GM18499 (cell line): Measurements from ENCODE around the gene GRM4.

Experiments
- ATAC-seq: cut with Tn5 transposase; IDR thresholded peaks from one replicate; pipeline ENCODE4 v1.9.1; 2021; ENCODE audit warnings: moderate number of reproducible peaks; ENCODE audit not compliant: insufficient read depth, unreplicated experiment

The GRM4 gene

GRCh38 chr6:34066772-34067770 is 78.8 kb downstream of the GRM4 start:
- ATAC-seq = no peak

GRCh38 chr6:34066218-34066571 is 79.7 kb downstream of the GRM4 start:
- no peak for ATAC-seq

- no peak for ATAC-seq
Measured at GRCh38 chr6:34065466-34066217, 80.2 kb downstream of the GRM4 start.

- ATAC-seq = no peak
Measured at GRCh38 chr6:34064675-34065074, 81.2 kb downstream of the GRM4 start.

GRCh38 chr6:34063651-34064050 is 82.2 kb downstream of the GRM4 start:
- no peak for ATAC-seq

- no peak for ATAC-seq
Measured at GRCh38 chr6:34062815-34063214, 83.1 kb downstream of the GRM4 start.

- no peak for ATAC-seq
Measured at GRCh38 chr6:34062156-34062555, 83.7 kb downstream of the GRM4 start.

GRCh38 chr6:34061348-34061747 is 84.5 kb downstream of the GRM4 start:
- ATAC-seq = no peak

GRCh38 chr6:34059914-34060313 is 86.0 kb downstream of the GRM4 start:
- ATAC-seq = no peak

- no peak for ATAC-seq
Measured at GRCh38 chr6:34059136-34059731, 86.7 kb downstream of the GRM4 start.

GRCh38 chr6:34057790-34058189 is 88.1 kb downstream of the GRM4 start:
- no peak for ATAC-seq

GRCh38 chr6:34057191-34057590 is 88.7 kb downstream of the GRM4 start:
- ATAC-seq = no peak

- no peak for ATAC-seq
Measured at GRCh38 chr6:34056305-34057108, 89.4 kb downstream of the GRM4 start.

GRCh38 chr6:34055223-34055933 is 90.5 kb downstream of the GRM4 start:
- ATAC-seq = no peak

GRCh38 chr6:34053721-34054120 is 92.2 kb downstream of the GRM4 start:
- no peak for ATAC-seq

- ATAC-seq = no peak
Measured at GRCh38 chr6:34052918-34053608, 92.8 kb downstream of the GRM4 start.

GRCh38 chr6:34052071-34052825 is 93.6 kb downstream of the GRM4 start:
- no peak for ATAC-seq

GRCh38 chr6:34051331-34051919 is 94.5 kb downstream of the GRM4 start:
- no peak for ATAC-seq
